Measurements from ENCODE around the gene CLDN1. TPM values are rescaled to one million over a fixed set of nuclear protein-coding genes. Genes with fewer than 3 reads are reported as not detected.

The CLDN1 gene
- total and polyA plus RNA-seq, 4 donors: 1.6 to 4.5 (median 1.8) TPM

- DNase-seq (no peak), ATAC-seq (ENCODE audit: low FRiP score) (no peak)
- H3K4me3 ChIP-seq (ENCODE audit: low read length in 2 of 2): no peak overlapping the region
- H3K36me3 ChIP-seq (ENCODE audit: control insufficient read depth in 1 of 2, insufficient read depth in 2 of 2, low read length in 1 of 2): no peaks in the 10 kb centered on the region
- H3K9me3 ChIP-seq (ENCODE audit: control insufficient read depth, low read length): no peaks in the 10 kb centered on the region
- H3K27ac ChIP-seq (ENCODE audit: low read depth in 1 of 2, low read length in 2 of 2): no peak overlapping the region
- no peaks in the 10 kb centered on the region for H3K27me3 ChIP-seq (ENCODE audit: control insufficient read depth in 1 of 2, insufficient read depth in 2 of 2, low read length in 1 of 2)
- WGBS, 2 donors: 3 to 4% methylated on average over 2 of the region's 2 CpGs
- H3K4me1 ChIP-seq (ENCODE audit: control insufficient read depth in 1 of 2, insufficient read depth in 2 of 2, low read length in 2 of 2): no peaks in the 10 kb centered on the region
- intact Hi-C loops (cut with DNase I): no loop called here
Observed at GRCh38 chr3:190359813-190360212, 37.6 kb upstream of the CLDN1 start.

DNA sequence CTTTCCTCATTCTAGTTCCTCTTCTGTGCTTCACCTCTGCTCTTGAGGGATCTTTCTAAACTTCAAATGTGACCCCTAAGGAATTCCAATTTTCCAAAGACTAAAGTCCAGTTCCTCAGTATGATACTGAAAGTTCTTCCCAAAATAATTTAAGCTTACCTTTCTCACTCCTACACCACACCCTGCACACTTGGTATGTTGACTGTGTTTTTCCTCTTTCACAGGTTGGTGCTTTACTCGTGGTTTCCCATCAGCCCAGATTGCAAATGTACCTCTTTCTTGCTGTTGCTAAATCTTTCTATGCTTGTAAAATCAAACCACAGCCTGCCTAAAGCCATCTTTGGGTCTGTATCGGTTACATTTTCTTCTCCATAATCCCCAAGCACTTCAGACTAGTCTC lies 35.2 kb upstream of the CLDN1 start:
- DNase-seq (no peak), ATAC-seq (ENCODE audit: low FRiP score) (no peak)
- Histone ChIP-seq H3K27ac (ENCODE audit: low read depth in 1 of 2, low read length in 2 of 2) (no peak overlapping the region), H3K4me1 (ENCODE audit: control insufficient read depth in 1 of 2, insufficient read depth in 2 of 2, low read length in 2 of 2) (no peaks in the 10 kb centered on the region), H3K36me3 (ENCODE audit: control insufficient read depth in 1 of 2, insufficient read depth in 2 of 2, low read length in 1 of 2) (no peaks in the 10 kb centered on the region), H3K27me3 (ENCODE audit: control insufficient read depth in 1 of 2, insufficient read depth in 2 of 2, low read length in 1 of 2) (no peaks in the 10 kb centered on the region), H3K9me3 (ENCODE audit: control insufficient read depth, low read length) (no peaks in the 10 kb centered on the region), H3K4me3 (ENCODE audit: low read length in 2 of 2) (no peak overlapping the region)
- WGBS, 2 donors: 71 to 85% methylated on average over 2 of the region's 2 CpGs
- intact Hi-C loops (cut with DNase I): no loop called here

GRCh38 chr3:190356246-190356645 lies 34.0 kb upstream of the CLDN1 start:
- DNase-seq (no peak), ATAC-seq (ENCODE audit: low FRiP score) (no peak)
- no peak overlapping the region for H3K27ac ChIP-seq (ENCODE audit: low read depth in 1 of 2, low read length in 2 of 2)
- H3K36me3 ChIP-seq (ENCODE audit: control insufficient read depth in 1 of 2, insufficient read depth in 2 of 2, low read length in 1 of 2): no peaks in the 10 kb centered on the region
- intact Hi-C loops (cut with DNase I): no loop called here
- no peaks in the 10 kb centered on the region for H3K9me3 ChIP-seq (ENCODE audit: control insufficient read depth, low read length)
- no peaks in the 10 kb centered on the region for H3K4me1 ChIP-seq (ENCODE audit: control insufficient read depth in 1 of 2, insufficient read depth in 2 of 2, low read length in 2 of 2)
- no peaks in the 10 kb centered on the region for H3K27me3 ChIP-seq (ENCODE audit: control insufficient read depth in 1 of 2, insufficient read depth in 2 of 2, low read length in 1 of 2)
- no peak overlapping the region for H3K4me3 ChIP-seq (ENCODE audit: low read length in 2 of 2)

GRCh38 chr3:190352861-190353457 lies 30.7 kb upstream of the CLDN1 start:
- Histone ChIP-seq H3K36me3 (ENCODE audit: control insufficient read depth in 1 of 2, insufficient read depth in 2 of 2, low read length in 1 of 2) (no peaks in the 10 kb centered on the region), H3K9me3 (ENCODE audit: control insufficient read depth, low read length) (no peaks in the 10 kb centered on the region), H3K4me3 (ENCODE audit: low read length in 2 of 2) (no peak overlapping the region), H3K4me1 (ENCODE audit: control insufficient read depth in 1 of 2, insufficient read depth in 2 of 2, low read length in 2 of 2) (no peaks in the 10 kb centered on the region), H3K27me3 (ENCODE audit: control insufficient read depth in 1 of 2, insufficient read depth in 2 of 2, low read length in 1 of 2) (no peaks in the 10 kb centered on the region), H3K27ac (ENCODE audit: low read depth in 1 of 2, low read length in 2 of 2) (no peak overlapping the region)
- intact Hi-C loops (cut with DNase I): no loop called here
- DNase-seq: no peak
- 97 to 100% methylated on average over 1 of the region's 1 CpG for WGBS, 2 donors
- no peak for ATAC-seq (ENCODE audit: low FRiP score)

- no peak overlapping the region for H3K4me3 ChIP-seq (ENCODE audit: low read length in 2 of 2)
- intact Hi-C loops (cut with DNase I): no loop called here
- ATAC-seq (ENCODE audit: low FRiP score) (no peak), DNase-seq (no peak)
- 87 to 89% methylated on average over 2 of the region's 2 CpGs for WGBS, 2 donors
- no peaks in the 10 kb centered on the region for H3K36me3 ChIP-seq (ENCODE audit: control insufficient read depth in 1 of 2, insufficient read depth in 2 of 2, low read length in 1 of 2)
- H3K9me3 ChIP-seq (ENCODE audit: control insufficient read depth, low read length): no peaks in the 10 kb centered on the region
- H3K4me1 ChIP-seq (ENCODE audit: control insufficient read depth in 1 of 2, insufficient read depth in 2 of 2, low read length in 2 of 2): peaks cover 0 to 7% of the 10 kb centered on the region in 2 donors
- no peaks in the 10 kb centered on the region for H3K27me3 ChIP-seq (ENCODE audit: control insufficient read depth in 1 of 2, insufficient read depth in 2 of 2, low read length in 1 of 2)
- H3K27ac ChIP-seq (ENCODE audit: low read depth in 1 of 2, low read length in 2 of 2): no peak overlapping the region
Observed at GRCh38 chr3:190346541-190346940, 24.3 kb upstream of the CLDN1 start.

- Histone ChIP-seq H3K27me3 (ENCODE audit: control insufficient read depth in 1 of 2, insufficient read depth in 2 of 2, low read length in 1 of 2) (no peaks in the 10 kb centered on the region), H3K9me3 (ENCODE audit: control insufficient read depth, low read length) (no peaks in the 10 kb centered on the region), H3K4me1 (ENCODE audit: control insufficient read depth in 1 of 2, insufficient read depth in 2 of 2, low read length in 2 of 2) (peaks cover 0 to 7% of the 10 kb centered on the region in 2 donors), H3K4me3 (ENCODE audit: low read length in 2 of 2) (no peak overlapping the region), H3K36me3 (ENCODE audit: control insufficient read depth in 1 of 2, insufficient read depth in 2 of 2, low read length in 1 of 2) (no peaks in the 10 kb centered on the region), H3K27ac (ENCODE audit: low read depth in 1 of 2, low read length in 2 of 2) (no peak overlapping the region)
- 85 to 88% methylated on average over 4 of the region's 4 CpGs for WGBS, 2 donors
- DNase-seq (no peak), ATAC-seq (ENCODE audit: low FRiP score) (no peak)
- intact Hi-C loops (cut with DNase I): no loop called here
Observed at GRCh38 chr3:190345878-190346277, 23.6 kb upstream of the CLDN1 start.

DNA sequence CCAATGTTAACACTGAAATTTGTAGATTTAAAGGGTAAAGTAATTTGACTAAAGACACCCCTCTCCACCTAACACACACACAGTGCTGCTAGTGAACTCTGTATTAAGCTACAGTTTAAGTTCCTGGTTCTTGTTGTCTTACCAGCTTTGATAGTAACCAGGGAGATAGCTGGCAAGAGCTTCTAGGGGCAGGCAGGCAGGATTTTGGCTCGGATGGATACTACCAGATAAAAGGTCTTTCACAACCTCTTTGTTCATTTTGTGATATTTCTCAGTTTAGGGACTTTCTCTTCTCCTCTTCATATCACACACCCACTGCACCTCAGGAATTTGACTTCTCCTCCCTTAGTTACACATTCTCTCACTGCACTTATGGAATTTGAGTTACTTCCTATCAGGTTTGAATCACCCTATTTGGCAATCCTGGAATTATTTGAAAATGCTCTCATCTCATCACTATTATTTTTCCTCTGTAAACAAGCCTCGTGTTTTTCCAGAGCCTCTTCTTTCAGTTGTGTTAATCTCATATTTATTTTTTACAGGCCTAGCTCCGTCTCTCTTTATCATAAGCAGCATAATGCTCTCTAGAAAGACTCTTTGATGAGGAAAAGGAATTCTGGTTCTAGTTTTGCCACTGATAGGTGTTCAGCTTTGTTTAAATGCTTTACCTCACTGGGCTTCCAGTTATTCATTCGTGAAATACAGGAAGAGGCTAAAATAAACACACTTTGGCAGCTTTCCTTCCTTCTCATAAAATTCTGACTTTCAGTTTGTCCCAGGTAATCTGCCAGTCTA lies 23.0 kb upstream of the CLDN1 start:
- DNase-seq (no peak), ATAC-seq (ENCODE audit: low FRiP score) (no peak)
- H3K4me3 ChIP-seq (ENCODE audit: low read length in 2 of 2): no peak overlapping the region
- WGBS, 2 donors: 15 to 17% methylated on average over 4 of the region's 4 CpGs
- H3K36me3 ChIP-seq (ENCODE audit: control insufficient read depth in 1 of 2, insufficient read depth in 2 of 2, low read length in 1 of 2): no peaks in the 10 kb centered on the region
- peaks cover 0 to 7% of the 10 kb centered on the region in 2 donors for H3K4me1 ChIP-seq (ENCODE audit: control insufficient read depth in 1 of 2, insufficient read depth in 2 of 2, low read length in 2 of 2)
- no peaks in the 10 kb centered on the region for H3K9me3 ChIP-seq (ENCODE audit: control insufficient read depth, low read length)
- intact Hi-C loops (cut with DNase I): no loop called here
- no peak overlapping the region for H3K27ac ChIP-seq (ENCODE audit: low read depth in 1 of 2, low read length in 2 of 2)
- H3K27me3 ChIP-seq (ENCODE audit: control insufficient read depth in 1 of 2, insufficient read depth in 2 of 2, low read length in 1 of 2): no peaks in the 10 kb centered on the region

GRCh38 chr3:190340071-190340470 lies 17.8 kb upstream of the CLDN1 start:
- no peak for DNase-seq
- intact Hi-C loops (cut with DNase I): no loop called here
- Histone ChIP-seq H3K27ac (ENCODE audit: low read depth in 1 of 2, low read length in 2 of 2) (no peak overlapping the region), H3K9me3 (ENCODE audit: control insufficient read depth, low read length) (no peaks in the 10 kb centered on the region), H3K36me3 (ENCODE audit: control insufficient read depth in 1 of 2, insufficient read depth in 2 of 2, low read length in 1 of 2) (no peaks in the 10 kb centered on the region), H3K4me3 (ENCODE audit: low read length in 2 of 2) (no peak overlapping the region), H3K4me1 (ENCODE audit: control insufficient read depth in 1 of 2, insufficient read depth in 2 of 2, low read length in 2 of 2) (peaks cover 0 to 3% of the 10 kb centered on the region in 2 donors), H3K27me3 (ENCODE audit: control insufficient read depth in 1 of 2, insufficient read depth in 2 of 2, low read length in 1 of 2) (no peaks in the 10 kb centered on the region)
- WGBS, 2 donors: 89 to 93% methylated on average over 2 of the region's 2 CpGs
- no peak for ATAC-seq (ENCODE audit: low FRiP score)

- intact Hi-C loops (cut with DNase I): no loop called here
- Histone ChIP-seq H3K4me3 (ENCODE audit: low read length in 2 of 2) (no peak overlapping the region), H3K27me3 (ENCODE audit: control insufficient read depth in 1 of 2, insufficient read depth in 2 of 2, low read length in 1 of 2) (no peaks in the 10 kb centered on the region), H3K9me3 (ENCODE audit: control insufficient read depth, low read length) (no peaks in the 10 kb centered on the region), H3K36me3 (ENCODE audit: control insufficient read depth in 1 of 2, insufficient read depth in 2 of 2, low read length in 1 of 2) (no peaks in the 10 kb centered on the region), H3K4me1 (ENCODE audit: control insufficient read depth in 1 of 2, insufficient read depth in 2 of 2, low read length in 2 of 2) (no peaks in the 10 kb centered on the region), H3K27ac (ENCODE audit: low read depth in 1 of 2, low read length in 2 of 2) (no peak overlapping the region)
- ATAC-seq (ENCODE audit: low FRiP score): no peak
- no peak for DNase-seq
Observed at GRCh38 chr3:190339130-190339529, 16.9 kb upstream of the CLDN1 start.

Measured in aorta (tissue), 5 donors.